ENCODE data around the gene ABLIM2. TPM values are rescaled to one million over a fixed set of nuclear protein-coding genes. Genes with fewer than 3 reads are reported as not detected.

The ABLIM2 gene
- total RNA-seq, 4 donors from 2014 or later: 9.2 to 24.0 (median 12.3) TPM

DNA sequence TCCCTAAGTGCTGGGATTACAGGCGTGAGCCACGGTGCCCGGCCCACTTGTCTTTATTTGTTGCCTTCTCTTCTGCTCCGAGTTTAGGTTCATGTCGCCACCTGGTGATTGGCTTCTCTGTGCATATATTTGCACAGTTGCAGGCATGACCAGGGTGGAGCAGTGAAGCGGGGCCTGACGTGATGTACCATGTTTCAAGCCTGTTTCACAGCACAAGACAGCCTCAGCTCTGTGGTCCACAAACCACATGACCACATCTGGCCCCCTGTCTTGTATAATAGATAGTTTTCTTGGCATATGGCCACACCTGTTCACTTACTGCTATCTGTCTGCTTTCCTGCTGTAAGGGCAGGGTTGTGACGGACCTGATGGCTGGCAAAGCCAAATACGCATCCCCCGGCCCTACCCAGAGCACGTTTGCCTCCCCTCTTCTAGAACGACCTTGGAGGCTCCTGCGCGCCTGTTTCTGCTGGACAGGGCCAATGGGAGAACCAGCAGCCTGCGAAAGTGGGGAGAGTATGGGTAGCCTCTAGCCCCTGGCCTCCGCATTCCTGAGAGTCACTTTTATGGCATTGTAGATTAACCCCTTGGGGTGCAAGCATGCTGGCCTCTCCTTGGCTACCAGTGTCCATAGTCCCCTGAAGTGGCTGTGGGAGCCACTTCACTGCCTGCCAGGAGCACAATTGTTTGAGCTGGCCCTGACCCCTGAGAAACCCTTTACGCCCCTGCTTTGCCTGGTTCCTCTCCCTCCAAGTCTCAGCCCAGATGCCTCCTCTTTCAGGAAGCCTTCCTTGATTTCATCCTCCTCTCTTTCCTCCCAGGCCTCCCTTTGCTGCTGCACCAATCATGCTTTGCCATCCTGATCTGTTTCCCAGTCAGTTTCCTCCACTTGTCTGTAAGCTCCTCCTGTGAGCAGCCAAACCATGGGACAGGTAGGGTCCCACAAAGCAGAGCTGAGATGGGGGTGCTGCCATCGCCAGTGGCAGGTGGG, 34.4 kb upstream of the ABLIM2 start:
- peak in 1 of 2 donors; percentile 35 for DNase-seq
- no peaks in the 10 kb centered on the region for H3K27me3 ChIP-seq
- peaks cover 24 to 46% of the 10 kb centered on the region in 2 donors for H3K4me1 ChIP-seq
- no peak overlapping the region for H3K4me3 ChIP-seq (replicated peaks in 1 of 3)
- intact Hi-C loops (cut with DNase I): no loop called here
- no peaks in the 10 kb centered on the region for H3K9me3 ChIP-seq
- WGBS, 2 donors: 75 to 81% methylated on average over 16 to 18 of the region's 18 CpGs
- no peak overlapping the region for H3K27ac ChIP-seq
- TF ChIP-seq, protein P1, sequence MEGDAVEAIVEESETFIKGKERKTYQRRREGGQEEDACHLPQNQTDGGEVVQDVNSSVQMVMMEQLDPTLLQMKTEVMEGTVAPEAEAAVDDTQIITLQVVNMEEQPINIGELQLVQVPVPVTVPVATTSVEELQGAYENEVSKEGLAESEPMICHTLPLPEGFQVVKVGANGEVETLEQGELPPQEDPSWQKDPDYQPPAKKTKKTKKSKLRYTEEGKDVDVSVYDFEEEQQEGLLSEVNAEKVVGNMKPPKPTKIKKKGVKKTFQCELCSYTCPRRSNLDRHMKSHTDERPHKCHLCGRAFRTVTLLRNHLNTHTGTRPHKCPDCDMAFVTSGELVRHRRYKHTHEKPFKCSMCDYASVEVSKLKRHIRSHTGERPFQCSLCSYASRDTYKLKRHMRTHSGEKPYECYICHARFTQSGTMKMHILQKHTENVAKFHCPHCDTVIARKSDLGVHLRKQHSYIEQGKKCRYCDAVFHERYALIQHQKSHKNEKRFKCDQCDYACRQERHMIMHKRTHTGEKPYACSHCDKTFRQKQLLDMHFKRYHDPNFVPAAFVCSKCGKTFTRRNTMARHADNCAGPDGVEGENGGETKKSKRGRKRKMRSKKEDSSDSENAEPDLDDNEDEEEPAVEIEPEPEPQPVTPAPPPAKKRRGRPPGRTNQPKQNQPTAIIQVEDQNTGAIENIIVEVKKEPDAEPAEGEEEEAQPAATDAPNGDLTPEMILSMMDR (IDR thresholded peaks at IDR 0.05): peak in 1 of 6 experiments; percentile 8
- TF ChIP-seq POLR2A (IDR thresholded peaks at IDR 0.05): no peak
- H3K36me3 ChIP-seq: no peaks in the 10 kb centered on the region

- WGBS, 2 donors: 65 to 70% methylated on average over 8 to 20 of the region's 23 CpGs
- Histone ChIP-seq H3K4me3 (replicated peaks in 1 of 3) (no peak overlapping the region), H3K27me3 (no peaks in the 10 kb centered on the region), H3K9me3 (no peaks in the 10 kb centered on the region), H3K4me1 (peaks cover 24 to 47% of the 10 kb centered on the region in 2 donors), H3K27ac (peak overlapping the region; percentile 48 to 69 (median 62)), H3K36me3 (no peaks in the 10 kb centered on the region)
- TF ChIP-seq POLR2A (IDR thresholded peaks at IDR 0.05): no peak
- TF ChIP-seq, protein P1 (IDR thresholded peaks at IDR 0.05): no peak
- intact Hi-C loops (cut with DNase I): no loop called here
- DNase-seq: peak; percentile 39 to 50
Observed at GRCh38 chr4:8191136-8191747, 32.6 kb upstream of the ABLIM2 start.

- intact Hi-C loops (cut with DNase I): no loop called here
- TF ChIP-seq, protein P1 (IDR thresholded peaks at IDR 0.05): no peak
- TF ChIP-seq POLR2A (IDR thresholded peaks at IDR 0.05): no peak
- peaks cover 24 to 40% of the 10 kb centered on the region in 2 donors for H3K4me1 ChIP-seq
- H3K36me3 ChIP-seq: no peaks in the 10 kb centered on the region
- H3K27ac ChIP-seq: peak overlapping the region; percentile 62 to 69 (median 66)
- no peaks in the 10 kb centered on the region for H3K27me3 ChIP-seq
- no peaks in the 10 kb centered on the region for H3K9me3 ChIP-seq
- no peak for DNase-seq
- 87% methylated on average over 22 to 25 of the region's 26 CpGs for WGBS, 2 donors
- H3K4me3 ChIP-seq (replicated peaks in 1 of 3): no peak overlapping the region
Observed at GRCh38 chr4:8189551-8190466, 31.2 kb upstream of the ABLIM2 start.

DNA sequence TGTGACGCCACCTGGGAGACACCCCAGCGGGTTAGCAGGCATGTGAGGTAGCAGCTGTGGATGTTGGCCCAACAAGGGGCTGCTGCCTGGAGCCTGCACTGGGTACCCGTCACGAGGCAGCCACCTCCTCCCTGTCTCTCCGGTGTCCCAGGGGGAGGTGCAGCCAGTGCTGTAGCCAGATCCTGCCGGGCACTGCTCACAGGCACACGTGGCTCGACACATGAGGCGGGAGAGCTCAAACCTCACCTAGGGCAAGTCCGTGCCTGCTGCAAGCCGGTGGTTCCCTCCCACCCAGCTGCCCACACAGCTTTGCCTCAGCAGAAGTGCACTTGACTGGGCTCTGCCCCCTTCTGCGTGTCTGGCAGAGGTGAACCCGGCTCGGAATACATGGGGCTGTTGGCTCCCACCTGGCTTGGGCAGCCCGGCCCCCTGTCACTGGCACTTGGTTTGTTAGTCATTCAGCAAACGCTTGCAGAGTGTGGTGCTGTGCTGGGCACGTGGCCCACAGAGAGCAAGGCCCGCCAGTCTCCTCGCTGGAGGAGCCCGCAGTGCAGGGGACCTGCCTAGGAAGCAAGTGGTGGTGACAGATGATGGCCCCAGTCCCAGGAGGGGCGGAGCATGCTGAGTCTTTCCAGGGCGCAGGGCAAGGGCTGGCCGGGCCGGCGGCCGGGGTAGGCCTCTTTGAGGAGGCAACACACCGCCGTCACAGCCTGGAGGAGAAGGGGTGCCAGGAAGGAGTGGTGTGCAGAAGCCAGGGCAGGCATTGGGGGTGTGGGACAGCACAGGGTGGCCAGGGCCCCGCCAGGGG, 30.3 kb upstream of the ABLIM2 start:
- Histone ChIP-seq H3K9me3 (no peaks in the 10 kb centered on the region), H3K36me3 (no peaks in the 10 kb centered on the region), H3K4me3 (replicated peaks in 1 of 3) (no peak overlapping the region), H3K27me3 (no peaks in the 10 kb centered on the region), H3K27ac (peak overlapping the region; percentile 57 to 66 (median 62)), H3K4me1 (peaks cover 18 to 34% of the 10 kb centered on the region in 2 donors)
- 15 to 22% methylated on average over 9 to 16 of the region's 29 CpGs for WGBS, 2 donors
- peak; percentile 93 to 96 for DNase-seq
- intact Hi-C loops (cut with DNase I): no loop called here
- TF ChIP-seq, protein P1 (IDR thresholded peaks at IDR 0.05): no peak
- TF ChIP-seq POLR2A (IDR thresholded peaks at IDR 0.05): no peak
